Lower lobe of right lung (tissue), 2 donors: ENCODE results near the gene PGLYRP3. TPM values are rescaled to one million over a fixed set of nuclear protein-coding genes. Genes with fewer than 3 reads are reported as not detected.
"Not testable (repeated sequence)": the region's sequence is repeated elsewhere in the genome, so short reads cannot be mapped to it uniquely, and the experiment has no call there.

Source experiments
- ATAC-seq, 2 donors: fragments of 200-7000 bp; cut with Tn5 transposase; one replicate each; pipeline ENCODE4 v1.9.1; 2020 to 2022; ENCODE audit warnings: mild to moderate bottlenecking in 2 of 2, moderate library complexity in 2 of 2
- DNase-seq: peaks from one replicate; pipeline ENCODE4 v3.0.0-alpha.2; 2020
- H3K27ac ChIP-seq: fragments of 200-600 bp; one replicate; pipeline ENCODE4 v1.8.0; 2022
- H3K27me3 ChIP-seq: fragments of 200-600 bp; one replicate; pipeline ENCODE4 v1.8.0; 2022; ENCODE audit warnings: low read depth
- H3K36me3 ChIP-seq: fragments of 200-600 bp; one replicate; pipeline ENCODE4 v1.8.0; 2022; ENCODE audit warnings: mild to moderate bottlenecking
- H3K4me1 ChIP-seq: fragments of 200-600 bp; one replicate; pipeline ENCODE4 v1.8.0; 2022
- H3K4me3 ChIP-seq: fragments of 200-600 bp; one replicate; pipeline ENCODE4 v1.8.0; 2022; ENCODE audit warnings: mild to moderate bottlenecking
- H3K9me3 ChIP-seq: fragments of 200-600 bp; one replicate; pipeline ENCODE4 v1.8.0; 2022
- CTCF ChIP-seq: fragments of 200-600 bp; IDR thresholded peaks from one replicate; pipeline ENCODE4 v1.8.0; 2022; ENCODE audit warnings: antibody characterized with exemption, mild to moderate bottlenecking
- intact Hi-C: fragments of 100-400 bp; cut with DNase I; formaldehyde crosslinking; loops from one replicate; pipeline ENCODE4 v1.11.0; 2022
- total RNA-seq: library from RNA; stranded (reverse); fragmentation: NEBNext Ultra II Directional; extraction: Animal tissue kit (Norgen Biotek cat#: 25700); gene quantifications from one replicate; pipeline ENCODE4 v1.2.1, GENCODE V29; 2021
- donor health status: DM: no; HTN: yes; CAD: no; lungs with severe emphysema.

PGLYRP3 gene
- total RNA-seq, 1 donor from 2014 or later = not detected

DNA sequence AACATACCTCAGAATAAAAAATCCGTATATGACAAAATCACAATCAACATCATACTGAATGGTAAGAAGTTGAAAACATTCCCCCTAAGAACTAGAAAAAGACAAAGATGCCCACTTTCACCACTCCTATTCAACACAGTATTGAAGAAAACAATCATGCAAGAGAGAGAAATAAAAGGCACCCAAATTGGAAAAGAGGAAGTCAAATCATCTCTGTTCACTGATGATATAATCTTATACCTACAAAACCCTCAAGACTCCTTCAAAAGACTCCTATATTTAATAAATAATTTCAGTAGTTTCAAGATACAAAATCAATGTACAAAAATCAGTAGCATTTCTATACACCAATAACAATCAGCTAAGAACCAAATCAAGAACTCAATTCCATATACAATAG, 21.1 kb upstream of the PGLYRP3 start:
- H3K4me3 ChIP-seq = no peak overlapping the region
- no peak overlapping the region for H3K27ac ChIP-seq
- no peak for TF ChIP-seq CTCF
- H3K4me1 ChIP-seq = no peaks in the 10 kb centered on the region
- no peaks in the 10 kb centered on the region for H3K9me3 ChIP-seq
- DNase-seq = no peak
- no peaks in the 10 kb centered on the region for H3K27me3 ChIP-seq
- no peak for ATAC-seq
- no peaks in the 10 kb centered on the region for H3K36me3 ChIP-seq
- intact Hi-C loops = no loop called here

- H3K27ac ChIP-seq = no peak overlapping the region
- no peaks in the 10 kb centered on the region for H3K4me1 ChIP-seq
- intact Hi-C loops = no loop called here
- peaks cover 4% of the 10 kb centered on the region for H3K27me3 ChIP-seq
- DNase-seq = no peak
- no peaks in the 10 kb centered on the region for H3K36me3 ChIP-seq
- no peak for TF ChIP-seq CTCF
- no peak overlapping the region for H3K4me3 ChIP-seq
- H3K9me3 ChIP-seq = peaks cover 7% of the 10 kb centered on the region
- ATAC-seq = no peak
These were observed 12.2 kb upstream of the PGLYRP3 start for GRCh38 chr1:153324912-153325311.

- DNase-seq = no peak
- H3K4me3 ChIP-seq = no peak overlapping the region
- H3K27me3 ChIP-seq = peaks cover 8% of the 10 kb centered on the region
- peaks cover 7% of the 10 kb centered on the region for H3K9me3 ChIP-seq
- H3K4me1 ChIP-seq = no peaks in the 10 kb centered on the region
- intact Hi-C loops = no loop called here
- H3K27ac ChIP-seq = no peak overlapping the region
- no peak for TF ChIP-seq CTCF
- no peak for ATAC-seq
- no peaks in the 10 kb centered on the region for H3K36me3 ChIP-seq
These were observed 9.8 kb upstream of the PGLYRP3 start for GRCh38 chr1:153322568-153322967.

GRCh38 chr1:153318145-153318544, 5.4 kb upstream of the PGLYRP3 start:
- H3K4me3 ChIP-seq, H3K4me1 ChIP-seq, H3K9me3 ChIP-seq, intact Hi-C loops, H3K36me3 ChIP-seq, ATAC-seq, DNase-seq, H3K27ac ChIP-seq, H3K27me3 ChIP-seq: not testable (repeated sequence)

DNA sequence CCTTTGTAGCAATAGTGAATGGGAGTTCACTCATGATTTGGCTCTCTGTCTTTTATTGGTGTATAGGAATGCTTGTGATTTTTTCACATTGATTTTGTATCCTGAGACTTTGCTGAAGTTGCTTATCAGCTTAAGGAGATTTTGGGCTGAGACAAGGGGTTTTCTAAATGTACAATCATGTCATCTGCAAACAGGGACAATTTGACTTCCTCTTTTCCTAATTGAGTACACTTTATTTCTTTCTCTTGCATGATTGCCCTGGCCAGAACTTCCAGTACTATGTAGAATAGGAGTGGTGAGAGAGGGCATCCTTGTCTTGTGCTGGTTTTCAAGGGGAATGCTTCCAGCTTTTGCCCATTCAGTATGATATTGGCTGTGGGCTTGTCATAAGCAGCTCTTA, 3.3 kb upstream of the PGLYRP3 start:
- intact Hi-C loops, ATAC-seq, H3K36me3 ChIP-seq, H3K4me3 ChIP-seq, H3K27me3 ChIP-seq, DNase-seq, H3K27ac ChIP-seq, H3K9me3 ChIP-seq, H3K4me1 ChIP-seq: not testable (repeated sequence)

GRCh38 chr1:153314388-153314787, 1.6 kb upstream of the PGLYRP3 start:
- H3K4me1 ChIP-seq, H3K9me3 ChIP-seq, H3K36me3 ChIP-seq, ATAC-seq, H3K27me3 ChIP-seq, H3K4me3 ChIP-seq, H3K27ac ChIP-seq, DNase-seq, intact Hi-C loops: not testable (repeated sequence)

DNA sequence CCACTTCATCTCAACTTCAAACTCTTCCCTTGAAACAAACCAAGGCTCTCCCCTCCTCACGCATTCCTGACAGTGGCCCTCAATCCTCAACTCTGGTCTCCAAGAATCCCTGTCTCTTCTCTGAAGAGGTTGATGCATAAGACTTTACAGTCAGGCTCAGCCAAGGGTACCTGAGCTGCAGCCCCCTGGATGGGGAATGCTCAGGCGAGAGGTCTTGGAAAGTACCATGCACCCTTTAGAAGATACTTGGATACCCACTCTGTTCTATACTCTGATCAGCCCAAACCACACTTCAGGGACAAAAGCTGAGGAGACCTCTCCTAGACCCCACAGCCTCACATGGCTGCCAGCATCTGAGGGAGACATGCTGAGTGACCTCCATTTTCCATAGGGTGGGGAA, 536 bp upstream of the PGLYRP3 start:
- no peak for ATAC-seq
- no peak for DNase-seq
- intact Hi-C loops = no loop called here
- H3K9me3 ChIP-seq = no peaks in the 10 kb centered on the region
- H3K36me3 ChIP-seq = no peaks in the 10 kb centered on the region
- TF ChIP-seq CTCF = no peak
- H3K27ac ChIP-seq = no peak overlapping the region
- no peaks in the 10 kb centered on the region for H3K4me1 ChIP-seq
- H3K27me3 ChIP-seq = no peaks in the 10 kb centered on the region
- no peak overlapping the region for H3K4me3 ChIP-seq
